KMS-11 (cell line): Measurements from ENCODE around the gene HK1.

Experiments used
- H2AFZ ChIP-seq: fragments of 200-600 bp; sonication (generic); 2 replicates; pipeline ENCODE4 v1.6.1; 2016; ENCODE audit warnings: antibody characterized with exemption, mixed run types, low read depth
- H3K27ac ChIP-seq: fragments of 200-600 bp; sonication (generic); 2 replicates; pipeline ENCODE4 v1.6.1; 2016; ENCODE audit warnings: mild to moderate bottlenecking, mixed run types
- H3K27me3 ChIP-seq: fragments of 200-600 bp; sonication (generic); 2 replicates; pipeline ENCODE4 v1.6.1; 2017; ENCODE audit warnings: mild to moderate bottlenecking, low read depth, mixed run types, moderate library complexity; ENCODE audit not compliant: insufficient read depth
- H3K36me3 ChIP-seq: fragments of 200-600 bp; sonication (generic); 2 replicates; pipeline ENCODE4 v1.6.1; 2017; ENCODE audit warnings: mild to moderate bottlenecking, mixed run types; ENCODE audit not compliant: insufficient read depth
- H3K4me1 ChIP-seq: fragments of 200-600 bp; sonication (generic); 2 replicates; pipeline ENCODE4 v1.6.1; 2016; ENCODE audit warnings: mild to moderate bottlenecking, low read depth, mixed run types; ENCODE audit not compliant: poor library complexity, severe bottlenecking
- H3K4me2 ChIP-seq: fragments of 200-600 bp; sonication (generic); 2 replicates; pipeline ENCODE4 v1.7.0; 2016; ENCODE audit warnings: mild to moderate bottlenecking, mixed run types
- H3K4me3 ChIP-seq: fragments of 200-600 bp; sonication (generic); IDR thresholded peaks from 2 replicates; pipeline ENCODE4 v1.6.1; 2017; ENCODE audit warnings: low read depth, low read length, mixed read lengths; ENCODE audit not compliant: insufficient read depth
- H3K79me2 ChIP-seq: fragments of 200-600 bp; sonication (generic); 2 replicates; pipeline ENCODE4 v1.6.1; 2016; ENCODE audit warnings: low read depth, mixed run types; ENCODE audit not compliant: insufficient read depth
- H3K9ac ChIP-seq: fragments of 200-600 bp; sonication (generic); 2 replicates; pipeline ENCODE4 v1.6.1; 2016; ENCODE audit warnings: mild to moderate bottlenecking, mixed run types
- H4K20me1 ChIP-seq: fragments of 200-600 bp; sonication (generic); 2 replicates; pipeline ENCODE4 v1.6.1; 2016; ENCODE audit warnings: mild to moderate bottlenecking, mixed run types; ENCODE audit not compliant: insufficient read depth
- CTCF ChIP-seq: fragments of 200-600 bp; sonication (generic); conservative IDR thresholded peaks from 2 replicates; pipeline ENCODE4 v1.6.1; 2017; ENCODE audit warnings: low read depth, mild to moderate bottlenecking, antibody characterized with exemption, low read length, moderate library complexity, mixed read lengths

Gene HK1

DNA sequence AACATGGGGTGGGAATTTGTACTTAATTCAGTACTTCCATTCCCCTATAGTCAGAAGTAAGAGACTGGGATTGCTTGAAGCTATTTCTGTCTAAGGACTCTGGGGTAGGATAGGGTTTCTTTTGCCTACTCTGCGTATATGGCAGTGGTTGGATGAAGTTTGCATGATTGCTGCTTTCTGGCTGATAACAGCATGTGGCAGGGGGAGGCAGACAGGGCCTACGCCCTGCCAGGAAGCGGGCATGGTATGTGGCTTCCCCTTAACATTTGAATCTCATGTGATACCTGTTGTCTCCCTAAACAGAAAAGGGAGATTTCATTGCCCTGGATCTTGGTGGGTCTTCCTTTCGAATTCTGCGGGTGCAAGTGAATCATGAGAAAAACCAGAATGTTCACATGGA lies 81.3 kb downstream of the HK1 start:
- Histone ChIP-seq H3K79me2 (no peaks in the 10 kb centered on the region), H3K27me3 (no peaks in the 10 kb centered on the region), H4K20me1 (no peaks in the 10 kb centered on the region), H3K9ac (no peak overlapping the region), H3K36me3 (no peaks in the 10 kb centered on the region), H3K4me1 (no peaks in the 10 kb centered on the region), H3K27ac (no peak overlapping the region), H2AFZ (no peak overlapping the region), H3K4me3 (no peak overlapping the region), H3K4me2 (no peak overlapping the region)
- TF ChIP-seq CTCF = no peak

DNA sequence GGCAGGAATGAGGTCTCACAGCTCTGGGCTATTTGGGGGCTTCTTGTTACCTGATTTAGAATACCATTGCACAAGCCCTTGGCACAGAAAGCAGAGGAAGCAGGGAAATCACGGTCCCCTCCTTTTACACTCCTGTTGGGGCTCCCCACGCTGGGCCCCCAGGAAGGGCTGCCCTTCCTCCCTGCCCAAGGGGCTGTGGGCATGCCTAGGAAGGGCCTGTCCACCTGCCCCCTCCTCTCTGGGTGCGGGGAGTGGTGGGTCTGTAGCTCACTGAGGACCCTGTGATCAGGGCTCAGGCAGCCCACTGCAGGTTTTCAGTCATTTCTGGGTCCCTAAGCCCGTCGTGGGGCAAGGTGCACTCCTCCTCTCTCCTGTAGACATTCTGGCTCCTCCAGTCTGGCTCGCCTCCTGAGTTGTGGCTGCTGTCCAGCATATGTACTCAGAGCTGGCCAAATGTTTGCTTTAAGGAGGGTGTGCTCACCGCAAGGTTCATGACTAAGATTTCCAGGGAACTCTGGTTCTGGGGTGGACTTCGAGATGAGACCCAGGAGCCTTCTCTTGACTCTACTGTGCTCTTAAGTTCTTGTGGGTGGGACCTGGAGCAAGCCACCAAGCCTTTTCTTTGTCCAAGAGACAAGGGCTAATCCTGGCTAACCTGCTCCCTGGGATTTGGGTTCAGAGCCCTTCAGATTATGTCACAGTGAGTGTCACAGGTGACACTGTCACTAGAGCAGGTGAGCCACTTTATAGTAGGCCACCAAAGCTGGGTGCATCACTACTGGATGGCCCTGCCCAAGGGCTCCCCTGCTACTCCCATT lies 82.4 kb downstream of the HK1 start:
- H3K4me2 ChIP-seq = no peak overlapping the region
- H3K27me3 ChIP-seq = no peaks in the 10 kb centered on the region
- H3K36me3 ChIP-seq = no peaks in the 10 kb centered on the region
- no peak overlapping the region for H3K27ac ChIP-seq
- H3K4me3 ChIP-seq = no peak overlapping the region
- H2AFZ ChIP-seq = no peak overlapping the region
- no peak for TF ChIP-seq CTCF
- H3K4me1 ChIP-seq = no peaks in the 10 kb centered on the region
- H4K20me1 ChIP-seq = no peaks in the 10 kb centered on the region
- H3K79me2 ChIP-seq = no peaks in the 10 kb centered on the region
- H3K9ac ChIP-seq = no peak overlapping the region

DNA sequence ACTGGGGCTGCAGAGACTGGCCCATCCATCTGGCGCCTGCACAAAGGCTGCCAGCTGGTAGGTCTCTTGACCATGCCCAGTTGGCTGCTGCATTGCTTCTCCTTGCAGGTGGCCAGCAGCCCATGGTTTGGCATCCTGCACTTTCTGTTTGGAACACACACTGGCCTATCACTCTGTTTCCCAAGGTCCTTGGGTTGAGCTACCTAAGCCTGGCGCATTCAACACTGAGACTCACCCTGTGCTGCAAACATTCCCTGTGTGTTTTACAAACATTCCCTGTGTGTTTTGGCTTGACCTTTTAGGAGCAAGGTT lies 83.0 kb downstream of the HK1 start:
- H3K27ac ChIP-seq = no peak overlapping the region
- H2AFZ ChIP-seq = no peak overlapping the region
- no peaks in the 10 kb centered on the region for H3K36me3 ChIP-seq
- no peak overlapping the region for H3K4me3 ChIP-seq
- H3K4me1 ChIP-seq = no peaks in the 10 kb centered on the region
- no peaks in the 10 kb centered on the region for H4K20me1 ChIP-seq
- H3K4me2 ChIP-seq = no peak overlapping the region
- H3K79me2 ChIP-seq = no peaks in the 10 kb centered on the region
- H3K9ac ChIP-seq = no peak overlapping the region
- no peak for TF ChIP-seq CTCF
- H3K27me3 ChIP-seq = no peaks in the 10 kb centered on the region

DNA sequence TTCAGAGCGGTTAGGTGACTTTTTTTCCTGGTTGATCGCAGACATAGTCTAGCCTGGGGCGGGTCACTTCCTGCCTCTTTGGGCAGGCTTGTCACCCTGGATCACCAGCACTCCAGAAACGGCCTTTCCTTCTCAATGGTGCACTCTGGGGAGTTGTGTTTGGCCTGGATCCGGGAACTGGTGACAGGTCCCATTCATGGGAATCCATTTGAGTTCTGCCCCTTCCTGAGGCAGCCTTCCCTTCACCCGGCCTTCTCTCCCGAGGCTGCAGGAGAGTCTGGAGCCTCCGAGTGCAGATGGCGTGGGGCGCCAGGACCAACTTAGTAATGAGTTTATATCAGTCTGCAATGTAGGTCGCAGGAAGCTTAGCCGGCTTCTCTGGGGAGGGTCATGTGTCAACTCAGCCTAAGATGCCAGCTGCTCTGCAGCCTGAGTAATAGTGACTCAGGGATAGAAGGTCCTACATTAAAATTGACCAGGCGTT lies 84.2 kb downstream of the HK1 start:
- no peak overlapping the region for H3K27ac ChIP-seq
- H3K4me1 ChIP-seq = no peaks in the 10 kb centered on the region
- H2AFZ ChIP-seq = no peak overlapping the region
- no peaks in the 10 kb centered on the region for H3K27me3 ChIP-seq
- H3K36me3 ChIP-seq = no peaks in the 10 kb centered on the region
- H3K4me2 ChIP-seq = no peak overlapping the region
- no peaks in the 10 kb centered on the region for H4K20me1 ChIP-seq
- H3K9ac ChIP-seq = no peak overlapping the region
- TF ChIP-seq CTCF = no peak
- no peaks in the 10 kb centered on the region for H3K79me2 ChIP-seq
- no peak overlapping the region for H3K4me3 ChIP-seq
